HepG2 (cell line): Measurements from ENCODE around the gene COL9A3. TPM values are rescaled to one million over a fixed set of nuclear protein-coding genes. Genes with fewer than 3 reads are reported as not detected.

Experiments
- ARHGAP35 ChIP-seq: sonication (generic); formaldehyde crosslinking; IDR thresholded peaks from 2 replicates; pipeline ENCODE4 v1.9.0; 2022; ENCODE audit warnings: mild to moderate bottlenecking, inconsistent platforms, moderate library complexity, missing genetic modification reagents, borderline replicate concordance
- CREM ChIP-seq, 2 experiments: sonication (generic) in 1 of 2; formaldehyde crosslinking in 1 of 2; IDR thresholded peaks; 2 replicates each; pipeline versions ENCODE4 v1.4.0 to v1.6.1; 2016 to 2020; ENCODE audit warnings: antibody characterized with exemption in 1 of 2, mild to moderate bottlenecking in 1 of 2, missing genetic modification reagents in 1 of 2
- GATAD2A ChIP-seq: IDR thresholded peaks from 2 replicates; pipeline ENCODE4 v1.6.1; 2016
- GFI1 ChIP-seq: sonication (generic); formaldehyde crosslinking; IDR thresholded peaks from 2 replicates; pipeline ENCODE4 v1.5.0; 2020; ENCODE audit warnings: missing genetic modification reagents, mild to moderate bottlenecking, borderline replicate concordance
- KDM4B ChIP-seq: sonication (generic); formaldehyde crosslinking; IDR thresholded peaks from 2 replicates; pipeline ENCODE4 v1.4.0; 2020; ENCODE audit warnings: missing genetic modification reagents
- MLLT10 ChIP-seq: sonication (generic); formaldehyde crosslinking; IDR thresholded peaks from 2 replicates; pipeline ENCODE4 v1.4.0; 2020; ENCODE audit warnings: missing genetic modification reagents
- NCOA1 ChIP-seq: sonication (generic); formaldehyde crosslinking; IDR thresholded peaks from 2 replicates; pipeline ENCODE4 v1.9.0; 2021; ENCODE audit warnings: missing genetic modification reagents
- POLR2A ChIP-seq, 2 experiments: IDR thresholded peaks; 2 replicates each; pipeline ENCODE4 v1.6.1; 2011; ENCODE audit warnings: low read depth in 2 of 2, low read length in 2 of 2, mild to moderate bottlenecking in 1 of 2, moderate library complexity in 1 of 2; ENCODE audit not compliant: insufficient read depth in 1 of 2
- RXRB ChIP-seq: IDR thresholded peaks from 2 replicates; pipeline ENCODE4 v1.6.1; 2016; ENCODE audit warnings: borderline replicate concordance, missing genetic modification reagents, missing compliant biosample characterization
- TARDBP ChIP-seq: sonication (generic); formaldehyde crosslinking; IDR thresholded peaks from 2 replicates; pipeline ENCODE4 v1.8.0; 2022; ENCODE audit warnings: mild to moderate bottlenecking, missing genetic modification reagents
- TRIM24 ChIP-seq: sonication (generic); formaldehyde crosslinking; IDR thresholded peaks from 2 replicates; pipeline ENCODE4 v1.8.0; 2022; ENCODE audit warnings: mild to moderate bottlenecking, missing genetic modification reagents
- YY1 ChIP-seq: IDR thresholded peaks from 2 replicates; pipeline ENCODE4 v1.6.1; 2011; ENCODE audit warnings: low read length, low read depth, moderate library complexity, mild to moderate bottlenecking; ENCODE audit not compliant: insufficient read depth, insufficient replicate concordance
- ZMYM3 ChIP-seq: sonication (generic); formaldehyde crosslinking; IDR thresholded peaks from 2 replicates; pipeline ENCODE4 v1.5.1; 2020; ENCODE audit warnings: mild to moderate bottlenecking, missing genetic modification reagents
- ZNF121 ChIP-seq: sonication (generic); formaldehyde crosslinking; IDR thresholded peaks from 2 replicates; pipeline ENCODE4 v1.5.0; 2020; ENCODE audit warnings: mild to moderate bottlenecking, missing genetic modification reagents
- ZNF160 ChIP-seq: sonication (generic); formaldehyde crosslinking; IDR thresholded peaks from 2 replicates; pipeline ENCODE4 v1.8.0; 2022; ENCODE audit warnings: mild to moderate bottlenecking, inconsistent platforms, missing genetic modification reagents
- ZNF235 ChIP-seq: sonication (generic); formaldehyde crosslinking; IDR thresholded peaks from 2 replicates; pipeline ENCODE4 v1.8.1; 2023; ENCODE audit warnings: mild to moderate bottlenecking, missing genetic modification reagents, borderline replicate concordance
- ZNF331 ChIP-seq: sonication (generic); formaldehyde crosslinking; IDR thresholded peaks from 2 replicates; pipeline ENCODE4 v1.4.0; 2020; ENCODE audit warnings: missing genetic modification reagents
- ZNF549 ChIP-seq: sonication (generic); formaldehyde crosslinking; IDR thresholded peaks from 2 replicates; pipeline ENCODE4 v1.5.0; 2020; ENCODE audit warnings: missing genetic modification reagents
- ZNF570 ChIP-seq: sonication (generic); formaldehyde crosslinking; IDR thresholded peaks from 2 replicates; pipeline ENCODE4 v1.4.0; 2020; ENCODE audit warnings: mild to moderate bottlenecking, missing genetic modification reagents, borderline replicate concordance
- ZNF672 ChIP-seq: sonication (generic); formaldehyde crosslinking; IDR thresholded peaks from 2 replicates; pipeline ENCODE4 v1.8.1; 2022; ENCODE audit warnings: missing genetic modification reagents
- polyA plus RNA-seq, 8 experiments: library from polyadenylated mRNA; depleted of rRNA in 3 of 8; stranded (reverse) in 7 of 8; unstranded in 1 of 8; fragments of >200 nt; fragmentation: Illumina TruSeq in 4 of 8; extraction: Trizol in 4 of 8; gene quantifications; 2 replicates each; pipeline versions ENCODE4 v1.2.1 to v1.2.3, GENCODE V29; 2011 to 2016; ENCODE audit warnings: low read depth in 4 of 8, missing spikeins in 1 of 8, mixed read lengths in 1 of 8; ENCODE audit not compliant: insufficient read depth in 1 of 8
- total RNA-seq, 5 experiments: library from RNA; depleted of rRNA; stranded (reverse); fragments of >200 nt; fragmentation: Illumina TruSeq; extraction: Trizol; gene quantifications; 2 replicates each; pipeline ENCODE4 v1.2.3, GENCODE V29; 2016; ENCODE audit warnings: low read depth in 1 of 5
- TF ChIP-seq, protein P1 (sequence below): IDR thresholded peaks from 2 replicates; pipeline ENCODE4 v1.6.1; 2016; ENCODE audit warnings: low read depth
- TF ChIP-seq, protein P2 (sequence below): sonication (generic); formaldehyde crosslinking; IDR thresholded peaks from 2 replicates; pipeline ENCODE4 v1.4.0; 2020; ENCODE audit warnings: missing genetic modification reagents
- TF ChIP-seq, protein P3 (sequence below): sonication (generic); formaldehyde crosslinking; conservative IDR thresholded peaks from 2 replicates; pipeline ENCODE4 v1.8.1; 2023; ENCODE audit warnings: missing genetic modification reagents

The COL9A3 gene
- total and polyA plus RNA-seq, 2 of the 13 experiments (the other 11 are each of a cell fraction or from before 2014, with no cell fraction given) = 155 to 204 TPM

DNA sequence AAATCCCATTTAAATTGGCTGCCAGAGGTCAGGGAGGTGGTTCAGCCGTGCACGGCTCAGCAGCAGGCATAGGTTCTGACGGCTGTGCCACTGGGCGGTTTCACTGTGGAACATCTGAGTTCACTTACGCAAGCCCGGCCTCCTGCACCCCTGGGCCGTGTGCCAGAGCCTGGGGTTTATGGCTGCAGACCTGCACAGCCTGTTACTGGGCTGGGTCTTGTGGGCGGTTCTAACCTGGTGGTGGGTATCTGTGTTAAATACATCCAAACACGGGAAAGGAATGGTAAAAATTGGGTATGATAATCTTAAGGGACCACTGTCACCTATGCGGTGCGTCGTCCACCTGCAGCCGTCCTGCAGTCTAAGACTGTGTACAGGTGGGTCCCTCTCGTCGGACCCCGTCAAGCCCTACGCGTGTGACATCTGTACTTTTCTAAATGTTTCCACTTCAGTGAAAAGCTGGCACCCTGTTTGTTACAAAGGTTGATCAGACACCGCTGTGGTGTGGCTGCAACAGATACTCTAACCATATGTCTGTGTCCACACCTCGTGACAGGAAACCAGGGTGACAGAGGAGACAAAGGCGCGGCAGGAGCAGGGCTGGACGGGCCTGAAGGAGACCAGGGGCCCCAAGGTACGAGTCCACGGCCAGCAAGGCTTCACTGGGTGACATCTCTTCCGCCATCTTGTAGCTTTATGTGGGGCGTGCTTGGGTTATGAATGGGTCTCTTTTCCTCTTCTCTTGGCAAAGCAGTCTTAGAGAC lies 21.5 kb downstream of the COL9A3 start (continued):
- TF ChIP-seq POLR2A (IDR thresholded peaks at IDR 0.05; ENCODE audit: insufficient read depth in 1 of 2, low read depth in 2 of 2, low read length in 2 of 2) (no peak), GFI1 (CRISPR knock-in tag) (no peak), ZNF570 (CRISPR knock-in tag) (no peak), TRIM24 (CRISPR knock-in tag) (no peak), MLLT10 (CRISPR knock-in tag) (no peak), RXRB (no peak), ZNF160 (CRISPR knock-in tag) (no peak), YY1 (no peak), ZNF235 (CRISPR knock-in tag) (no peak), KDM4B (no peak), ARHGAP35 (CRISPR knock-in tag) (no peak), CREM (IDR thresholded peaks at IDR 0.05) (no peak), CREM (CRISPR knock-in tag; IDR thresholded peaks at IDR 0.05) (no peak), ZNF672 (CRISPR knock-in tag) (no peak), ZNF121 (no peak), ZMYM3 (CRISPR knock-in tag) (no peak), NCOA1 (CRISPR knock-in tag) (no peak), ZNF331 (CRISPR knock-in tag) (peak; percentile 40; the same call in 1 of the 2 replicates), GATAD2A (CRISPR knock-in tag) (peak; percentile 44; the same call in 1 of the 2 replicates), ZNF549 (CRISPR knock-in tag) (no peak), TARDBP (CRISPR knock-in tag) (no peak)
- TF ChIP-seq, protein P1, sequence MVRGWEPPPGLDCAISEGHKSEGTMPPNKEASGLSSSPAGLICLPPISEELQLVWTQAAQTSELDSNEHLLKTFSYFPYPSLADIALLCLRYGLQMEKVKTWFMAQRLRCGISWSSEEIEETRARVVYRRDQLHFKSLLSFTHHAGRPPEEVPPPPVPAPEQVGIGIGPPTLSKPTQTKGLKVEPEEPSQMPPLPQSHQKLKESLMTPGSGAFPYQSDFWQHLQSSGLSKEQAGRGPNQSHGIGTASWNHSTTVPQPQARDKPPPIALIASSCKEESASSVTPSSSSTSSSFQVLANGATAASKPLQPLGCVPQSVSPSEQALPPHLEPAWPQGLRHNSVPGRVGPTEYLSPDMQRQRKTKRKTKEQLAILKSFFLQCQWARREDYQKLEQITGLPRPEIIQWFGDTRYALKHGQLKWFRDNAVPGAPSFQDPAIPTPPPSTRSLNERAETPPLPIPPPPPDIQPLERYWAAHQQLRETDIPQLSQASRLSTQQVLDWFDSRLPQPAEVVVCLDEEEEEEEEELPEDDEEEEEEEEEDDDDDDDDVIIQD (CRISPR knock-in tag) = no peak
- TF ChIP-seq, protein P2, sequence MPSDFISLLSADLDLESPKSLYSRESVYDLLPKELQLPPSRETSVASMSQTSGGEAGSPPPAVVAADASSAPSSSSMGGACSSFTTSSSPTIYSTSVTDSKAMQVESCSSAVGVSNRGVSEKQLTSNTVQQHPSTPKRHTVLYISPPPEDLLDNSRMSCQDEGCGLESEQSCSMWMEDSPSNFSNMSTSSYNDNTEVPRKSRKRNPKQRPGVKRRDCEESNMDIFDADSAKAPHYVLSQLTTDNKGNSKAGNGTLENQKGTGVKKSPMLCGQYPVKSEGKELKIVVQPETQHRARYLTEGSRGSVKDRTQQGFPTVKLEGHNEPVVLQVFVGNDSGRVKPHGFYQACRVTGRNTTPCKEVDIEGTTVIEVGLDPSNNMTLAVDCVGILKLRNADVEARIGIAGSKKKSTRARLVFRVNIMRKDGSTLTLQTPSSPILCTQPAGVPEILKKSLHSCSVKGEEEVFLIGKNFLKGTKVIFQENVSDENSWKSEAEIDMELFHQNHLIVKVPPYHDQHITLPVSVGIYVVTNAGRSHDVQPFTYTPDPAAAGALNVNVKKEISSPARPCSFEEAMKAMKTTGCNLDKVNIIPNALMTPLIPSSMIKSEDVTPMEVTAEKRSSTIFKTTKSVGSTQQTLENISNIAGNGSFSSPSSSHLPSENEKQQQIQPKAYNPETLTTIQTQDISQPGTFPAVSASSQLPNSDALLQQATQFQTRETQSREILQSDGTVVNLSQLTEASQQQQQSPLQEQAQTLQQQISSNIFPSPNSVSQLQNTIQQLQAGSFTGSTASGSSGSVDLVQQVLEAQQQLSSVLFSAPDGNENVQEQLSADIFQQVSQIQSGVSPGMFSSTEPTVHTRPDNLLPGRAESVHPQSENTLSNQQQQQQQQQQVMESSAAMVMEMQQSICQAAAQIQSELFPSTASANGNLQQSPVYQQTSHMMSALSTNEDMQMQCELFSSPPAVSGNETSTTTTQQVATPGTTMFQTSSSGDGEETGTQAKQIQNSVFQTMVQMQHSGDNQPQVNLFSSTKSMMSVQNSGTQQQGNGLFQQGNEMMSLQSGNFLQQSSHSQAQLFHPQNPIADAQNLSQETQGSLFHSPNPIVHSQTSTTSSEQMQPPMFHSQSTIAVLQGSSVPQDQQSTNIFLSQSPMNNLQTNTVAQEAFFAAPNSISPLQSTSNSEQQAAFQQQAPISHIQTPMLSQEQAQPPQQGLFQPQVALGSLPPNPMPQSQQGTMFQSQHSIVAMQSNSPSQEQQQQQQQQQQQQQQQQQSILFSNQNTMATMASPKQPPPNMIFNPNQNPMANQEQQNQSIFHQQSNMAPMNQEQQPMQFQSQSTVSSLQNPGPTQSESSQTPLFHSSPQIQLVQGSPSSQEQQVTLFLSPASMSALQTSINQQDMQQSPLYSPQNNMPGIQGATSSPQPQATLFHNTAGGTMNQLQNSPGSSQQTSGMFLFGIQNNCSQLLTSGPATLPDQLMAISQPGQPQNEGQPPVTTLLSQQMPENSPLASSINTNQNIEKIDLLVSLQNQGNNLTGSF (CRISPR knock-in tag) = no peak
- TF ChIP-seq, protein P3, sequence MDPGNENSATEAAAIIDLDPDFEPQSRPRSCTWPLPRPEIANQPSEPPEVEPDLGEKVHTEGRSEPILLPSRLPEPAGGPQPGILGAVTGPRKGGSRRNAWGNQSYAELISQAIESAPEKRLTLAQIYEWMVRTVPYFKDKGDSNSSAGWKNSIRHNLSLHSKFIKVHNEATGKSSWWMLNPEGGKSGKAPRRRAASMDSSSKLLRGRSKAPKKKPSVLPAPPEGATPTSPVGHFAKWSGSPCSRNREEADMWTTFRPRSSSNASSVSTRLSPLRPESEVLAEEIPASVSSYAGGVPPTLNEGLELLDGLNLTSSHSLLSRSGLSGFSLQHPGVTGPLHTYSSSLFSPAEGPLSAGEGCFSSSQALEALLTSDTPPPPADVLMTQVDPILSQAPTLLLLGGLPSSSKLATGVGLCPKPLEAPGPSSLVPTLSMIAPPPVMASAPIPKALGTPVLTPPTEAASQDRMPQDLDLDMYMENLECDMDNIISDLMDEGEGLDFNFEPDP (CRISPR knock-in tag) = no peak
